Body of pancreas (tissue), 4 donors: ENCODE results near the gene ZNF687. TPM values are rescaled to one million over a fixed set of nuclear protein-coding genes. Genes with fewer than 3 reads are reported as not detected.

ENCODE experiments used
- ATAC-seq: fragments of 150-250 bp; one replicate; pipeline ENCODE4 v1.9.1; 2016
- DNase-seq, 4 donors: peaks; one replicate each; pipeline ENCODE4 v3.0.0-alpha.2; 2019
- H3K27ac ChIP-seq, 4 donors: fragments of 200-600 bp; sonication (generic); 1 replicate in 3 of 4; 2 replicates in 1 of 4; pipeline versions ENCODE4 v1.5.1 to v1.6.1; 2016 to 2019; ENCODE audit warnings: mild to moderate bottlenecking in 1 of 4, mixed read lengths in 1 of 4, moderate library complexity in 1 of 4
- H3K27me3 ChIP-seq, 2 donors: fragments of 200-600 bp; sonication (generic); one replicate each; pipeline ENCODE4 v1.6.0; 2016; ENCODE audit warnings: mild to moderate bottlenecking in 1 of 2
- H3K36me3 ChIP-seq, 2 donors: fragments of 200-600 bp; sonication (generic); replicated peaks in 1 of 2; 2 replicates each; pipeline ENCODE4 v1.5.1; 2016; ENCODE audit warnings: low read depth in 2 of 2; ENCODE audit not compliant: insufficient read depth in 1 of 2
- H3K4me1 ChIP-seq: fragments of 200-600 bp; sonication (generic); one replicate; pipeline ENCODE4 v1.6.0; 2016
- H3K4me3 ChIP-seq, 2 donors: fragments of 200-600 bp; sonication (generic); 1 replicate in 1 of 2; 2 replicates in 1 of 2; pipeline ENCODE4 v1.5.1; 2016 to 2019
- H3K9me3 ChIP-seq, 3 donors: fragments of 200-600 bp; sonication (generic); 1 replicate in 2 of 3; 2 replicates in 1 of 3; pipeline ENCODE4 v1.5.1; 2016
- CTCF ChIP-seq, 7 experiments: fragments of 450-650 bp in 4 of 7; fragments of 200-600 bp in 3 of 7; sonication (generic) in 3 of 7; IDR thresholded peaks; one replicate each; pipeline ENCODE4 v1.5.1; 2016 to 2019; ENCODE audit warnings: antibody characterized with exemption in 7 of 7
- POLR2A ChIP-seq, 3 donors: fragments of 450-650 bp; IDR thresholded peaks; one replicate each; pipeline ENCODE4 v1.6.1; 2016; ENCODE audit warnings: antibody characterized with exemption in 3 of 3, mild to moderate bottlenecking in 2 of 3
- WGBS, 2 donors: methylation state at CpG; one replicate each; pipeline ENCODE4 v1.1.5; 2017; 5-methylcytosine and 5-hydroxymethylcytosine counted together
- intact Hi-C: fragments of 100-400 bp; cut with DNase I; formaldehyde crosslinking; loops from one replicate; pipeline ENCODE4 v1.15.1; 2023
- total RNA-seq, 2 donors: library from RNA; depleted of rRNA; stranded (reverse); fragments of >200 nt; gene quantifications; one replicate each; pipeline ENCODE4 v1.1.0, GENCODE V29; 2016

ZNF687 gene
- total RNA-seq, 2 donors from 2014 or later, result 15.0 to 24.4 TPM

DNA sequence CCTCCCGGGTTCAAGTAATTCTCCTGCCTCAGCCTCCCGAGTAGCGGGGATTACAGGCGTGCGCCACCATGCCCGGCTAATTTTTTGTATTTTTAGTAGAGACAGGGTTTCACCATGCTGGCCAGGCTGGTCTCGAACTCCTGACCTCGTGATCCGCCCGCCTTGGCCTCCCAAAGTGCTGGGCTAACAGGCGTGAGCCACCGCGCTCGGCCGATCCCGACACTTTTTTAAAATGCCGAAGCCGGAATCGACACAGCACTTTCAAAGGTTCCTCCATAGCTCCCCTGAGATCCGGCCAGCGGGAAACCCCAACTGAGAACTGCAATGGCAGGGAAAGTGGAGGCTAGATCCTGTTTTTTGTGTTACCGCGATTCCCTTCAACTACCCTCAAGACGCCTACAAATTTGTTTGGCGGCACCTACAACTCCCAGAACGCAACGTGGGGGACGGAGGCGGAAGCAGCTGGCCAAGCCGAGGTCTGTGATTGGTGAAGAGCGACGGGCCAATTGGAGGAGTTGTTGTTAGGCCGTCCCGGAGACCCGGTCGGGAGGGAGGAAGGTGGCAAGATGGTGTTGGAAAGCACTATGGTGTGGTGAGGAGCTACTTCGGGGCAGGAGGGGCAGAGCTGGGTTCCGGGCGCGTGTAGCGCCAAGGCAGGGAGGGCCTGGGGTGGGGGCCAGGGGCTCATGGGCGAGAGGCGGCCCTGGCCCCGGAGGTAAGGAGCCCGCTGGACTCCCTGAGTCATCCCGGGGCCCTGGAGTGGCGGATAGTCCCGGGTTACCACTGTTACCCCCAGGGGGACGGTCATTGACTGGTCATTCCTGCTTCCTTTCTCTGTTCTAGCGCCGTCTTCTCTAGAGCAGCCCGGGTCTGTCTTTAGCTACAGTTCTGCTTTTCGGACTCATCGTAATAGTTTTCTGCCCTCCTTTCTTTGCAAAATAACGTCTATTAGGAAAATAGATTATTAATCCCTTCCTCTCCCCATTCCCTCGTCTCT lies 27.6 kb upstream of the ZNF687 start, which contains the start of gene PSMD4:
Gene PSMD4, plus strand, starts transcription at position 518 of the 997 bp plus-strand sequence. Its CDS starts 49 bp downstream, at position 567.
- 8 to 10% methylated on average over 28 to 56 of the region's 56 CpGs for WGBS, 2 donors
- Histone ChIP-seq H3K36me3 (no peaks in the 10 kb centered on the region), H3K9me3 (no peaks in the 10 kb centered on the region), H3K27me3 (no peaks in the 10 kb centered on the region), H3K4me3 (peak within 1 kb of the TSS; percentile 33 to 71), H3K4me1 (peaks cover 19% of the 10 kb centered on the region), H3K27ac (peak within 1 kb of the TSS; percentile 46 to 87 (median 72))
- peak; percentile 93 to 97 (median 94) for DNase-seq
- intact Hi-C loops, result loop anchor here (5.0 kb wide), 1 partner anchor 52 kb away; no protein-coding TSS in a partner anchor
- peak; percentile 100 for ATAC-seq
- peak; percentile 38 to 88 (median 79) for TF ChIP-seq POLR2A (IDR thresholded peaks at IDR 0.05)
- TF ChIP-seq CTCF (IDR thresholded peaks at IDR 0.05), result no peak

- Histone ChIP-seq H3K27me3 (no peaks in the 10 kb centered on the region), H3K9me3 (no peaks in the 10 kb centered on the region), H3K4me1 (peaks cover 19% of the 10 kb centered on the region), H3K36me3 (no peaks in the 10 kb centered on the region), H3K4me3 (peak overlapping the region in 1 of 2 donors; percentile 71), H3K27ac (peak overlapping the region in 2 of 4 donors; percentile 87)
- intact Hi-C loops, result no loop called here
- WGBS, 2 donors, result 16 to 25% methylated on average over 10 of the region's 10 CpGs
- ATAC-seq, result no peak
- TF ChIP-seq CTCF (IDR thresholded peaks at IDR 0.05) (no peak), POLR2A (IDR thresholded peaks at IDR 0.05) (no peak)
- no peak for DNase-seq
Measured at GRCh38 chr1:151255381-151255780, 26.7 kb upstream of the ZNF687 start.

DNA sequence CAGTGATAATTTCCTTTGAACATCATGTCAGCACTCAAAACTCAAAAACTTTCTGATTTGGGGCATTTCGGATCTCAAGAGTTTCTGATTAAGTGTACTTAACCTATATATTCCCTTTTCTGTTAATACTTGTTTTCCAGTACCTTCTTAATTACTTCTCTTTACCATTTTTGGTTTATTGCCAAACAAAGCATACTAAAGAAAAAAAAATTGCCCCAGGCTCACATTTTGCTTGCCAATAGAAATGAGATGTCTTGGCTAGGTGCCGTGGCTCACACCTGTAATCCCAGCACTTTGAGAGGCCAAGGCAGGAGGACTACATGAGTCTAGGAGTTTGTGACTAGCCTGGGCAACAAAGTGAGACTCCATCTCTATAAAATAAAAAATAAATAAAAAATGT lies 22.7 kb upstream of the ZNF687 start:
- ATAC-seq, result no peak
- Histone ChIP-seq H3K27me3 (no peaks in the 10 kb centered on the region), H3K4me3 (no peak overlapping the region), H3K9me3 (no peaks in the 10 kb centered on the region), H3K27ac (no peak overlapping the region), H3K36me3 (peaks cover 0 to 7% of the 10 kb centered on the region in 2 donors), H3K4me1 (peaks cover 13% of the 10 kb centered on the region)
- intact Hi-C loops, result no loop called here
- WGBS, 2 donors, result 82 to 83% methylated on average over 2 of the region's 2 CpGs
- TF ChIP-seq POLR2A (IDR thresholded peaks at IDR 0.05) (no peak), CTCF (IDR thresholded peaks at IDR 0.05) (no peak)
- DNase-seq, result no peak

DNA sequence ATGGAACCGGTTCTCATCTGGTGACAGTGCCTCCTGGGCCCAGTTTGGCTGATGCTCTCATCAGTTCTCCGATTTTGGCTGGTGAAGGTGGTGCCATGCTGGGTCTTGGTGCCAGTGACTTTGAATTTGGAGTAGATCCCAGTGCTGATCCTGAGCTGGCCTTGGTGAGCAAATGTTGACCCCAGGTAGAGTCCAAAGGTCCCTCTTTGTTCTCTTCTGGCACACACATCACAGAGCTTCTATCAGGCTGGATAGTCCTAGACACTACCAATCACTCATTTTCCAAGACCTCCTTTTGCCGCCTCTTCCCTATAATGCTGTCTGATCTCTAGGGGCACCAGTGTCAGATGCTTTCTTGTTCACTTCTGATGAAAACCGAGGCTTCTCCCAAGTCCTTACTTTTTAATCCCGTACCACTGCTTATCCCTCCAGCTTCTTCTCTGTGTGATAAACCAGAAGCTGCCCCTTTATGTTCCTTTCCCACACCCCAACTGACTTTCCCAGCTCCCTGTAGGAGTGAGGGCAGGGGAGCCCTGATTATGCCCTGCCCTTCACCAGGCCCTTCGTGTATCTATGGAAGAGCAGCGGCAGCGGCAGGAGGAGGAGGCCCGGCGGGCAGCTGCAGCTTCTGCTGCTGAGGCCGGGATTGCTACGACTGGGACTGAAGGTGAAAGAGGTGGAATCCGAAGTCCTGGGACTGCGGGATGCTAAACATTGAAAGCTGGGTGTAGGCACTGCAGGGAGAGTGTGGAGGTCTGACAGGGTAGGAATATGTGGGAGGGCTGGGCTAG lies 16.5 kb upstream of the ZNF687 start:
- H3K36me3 ChIP-seq, result peaks cover 0 to 26% of the 10 kb centered on the region in 2 donors
- intact Hi-C loops, result no loop called here
- H3K27me3 ChIP-seq, result no peaks in the 10 kb centered on the region
- H3K4me3 ChIP-seq, result no peak overlapping the region
- ATAC-seq (no peak), DNase-seq (no peak)
- 77 to 79% methylated on average over 13 to 14 of the region's 14 CpGs for WGBS, 2 donors
- no peak overlapping the region for H3K27ac ChIP-seq
- TF ChIP-seq POLR2A (IDR thresholded peaks at IDR 0.05) (no peak), CTCF (IDR thresholded peaks at IDR 0.05) (no peak)
- H3K4me1 ChIP-seq, result peaks cover 9% of the 10 kb centered on the region
- H3K9me3 ChIP-seq, result no peaks in the 10 kb centered on the region
